GM15510 (cell line): ENCODE measurements around the gene ATF4.

Experiments used
- POLR2A ChIP-seq: IDR thresholded peaks from 3 replicates; pipeline ENCODE4 v1.6.1; 2011; ENCODE audit warnings: borderline replicate concordance; ENCODE audit not compliant: insufficient read length; ENCODE audit errors: extremely low read depth

Gene ATF4

GRCh38 chr22:39496131-39496838 lies 24.1 kb upstream of the ATF4 start:
- no peak for TF ChIP-seq POLR2A

GRCh38 chr22:39497429-39497828 lies 22.9 kb upstream of the ATF4 start:
- TF ChIP-seq POLR2A = no peak

GRCh38 chr22:39498368-39498767 lies 22.0 kb upstream of the ATF4 start:
- no peak for TF ChIP-seq POLR2A

- no peak for TF ChIP-seq POLR2A
These were observed 21.6 kb upstream of the ATF4 start for GRCh38 chr22:39498802-39499201.

- TF ChIP-seq POLR2A = no peak
These were observed 20.3 kb upstream of the ATF4 start for GRCh38 chr22:39500101-39500500.

GRCh38 chr22:39501644-39502108 lies 18.7 kb upstream of the ATF4 start:
- TF ChIP-seq POLR2A = no peak

- TF ChIP-seq POLR2A = peak; percentile 70
These were observed 18.1 kb upstream of the ATF4 start, which contains the start of gene MIEF1 for GRCh38 chr22:39502109-39502788. Gene MIEF1, plus strand, starts transcription at chr22:39502290. Its CDS starts 9,005 bp downstream, at chr22:39511295.

GRCh38 chr22:39502789-39503409 lies 17.5 kb upstream of the ATF4 start:
- TF ChIP-seq POLR2A = no peak

GRCh38 chr22:39503630-39504029 lies 16.7 kb upstream of the ATF4 start:
- no peak for TF ChIP-seq POLR2A

GRCh38 chr22:39504071-39504470 lies 16.3 kb upstream of the ATF4 start:
- TF ChIP-seq POLR2A = no peak

- TF ChIP-seq POLR2A = no peak
These were observed 12.0 kb upstream of the ATF4 start for GRCh38 chr22:39508393-39508792.

GRCh38 chr22:39510529-39511149 lies 9.7 kb upstream of the ATF4 start:
- TF ChIP-seq POLR2A = no peak

- TF ChIP-seq POLR2A = no peak
These were observed 9.1 kb upstream of the ATF4 start for GRCh38 chr22:39511226-39511625.

- no peak for TF ChIP-seq POLR2A
These were observed 8.3 kb upstream of the ATF4 start for GRCh38 chr22:39512026-39512425.

GRCh38 chr22:39513791-39514190 lies 6.6 kb upstream of the ATF4 start:
- no peak for TF ChIP-seq POLR2A
